Fibroblast of skin of left biceps (primary cell): ENCODE data around the gene YAP1.

Experiments used
- DNase-seq, 2 experiments: peaks; one replicate each; pipeline ENCODE4 v3.0.0-alpha.2; 2013; ENCODE audit warnings: low read depth in 2 of 2

YAP1 gene

DNA sequence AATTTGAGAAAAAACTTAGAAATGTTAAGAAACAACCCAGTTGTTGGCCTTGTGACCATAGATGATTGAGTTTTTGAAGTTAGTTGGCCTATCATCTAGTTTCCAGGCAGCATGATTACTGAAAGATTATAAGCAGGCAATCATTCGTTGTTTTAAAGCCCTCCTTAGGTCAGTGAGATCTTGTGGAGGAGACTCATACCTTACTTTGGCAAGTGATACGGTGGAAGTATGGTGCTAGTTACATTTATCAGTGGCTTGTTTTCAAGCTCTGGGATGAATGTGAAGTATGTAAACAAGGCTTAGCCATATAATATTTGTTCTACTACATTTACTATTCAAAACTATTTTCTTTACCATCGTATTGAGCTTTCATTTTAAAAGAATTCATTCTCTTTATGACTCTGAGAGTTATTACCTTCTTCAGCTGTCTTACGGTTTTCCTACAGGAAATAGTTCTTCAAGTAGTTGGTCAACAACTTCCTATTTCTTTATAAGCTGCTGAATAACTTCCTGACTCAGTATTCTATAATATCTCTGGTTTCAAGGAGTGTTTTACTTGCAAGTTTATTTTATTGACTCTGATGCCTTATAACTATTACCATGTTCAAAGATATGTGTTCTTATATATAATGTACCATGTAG is 7.3 kb downstream of the YAP1 start:
- DNase-seq, result no peak

- DNase-seq, result no peak
Measured at GRCh38 chr11:102118937-102119336, 8.7 kb downstream of the YAP1 start.

DNA sequence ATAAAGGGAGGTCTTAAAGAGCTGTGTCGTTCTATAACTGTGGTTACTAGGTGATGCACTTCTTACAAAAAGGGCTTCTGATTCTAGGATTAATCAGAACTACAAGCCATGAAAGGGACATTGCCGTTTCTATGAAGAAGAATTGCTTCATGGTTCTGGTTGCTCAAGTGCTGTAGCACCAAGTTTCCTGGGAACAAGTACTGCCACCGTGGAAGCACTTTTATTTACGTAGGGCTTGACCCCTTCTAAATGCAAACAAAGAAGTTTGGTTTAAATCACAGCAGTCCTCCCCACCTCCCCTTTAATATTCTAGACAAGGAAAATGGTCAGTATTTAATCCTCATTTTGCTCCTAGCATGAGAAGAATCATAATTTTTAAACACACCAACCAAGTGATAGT is 9.8 kb downstream of the YAP1 start:
- DNase-seq, result no peak

DNA sequence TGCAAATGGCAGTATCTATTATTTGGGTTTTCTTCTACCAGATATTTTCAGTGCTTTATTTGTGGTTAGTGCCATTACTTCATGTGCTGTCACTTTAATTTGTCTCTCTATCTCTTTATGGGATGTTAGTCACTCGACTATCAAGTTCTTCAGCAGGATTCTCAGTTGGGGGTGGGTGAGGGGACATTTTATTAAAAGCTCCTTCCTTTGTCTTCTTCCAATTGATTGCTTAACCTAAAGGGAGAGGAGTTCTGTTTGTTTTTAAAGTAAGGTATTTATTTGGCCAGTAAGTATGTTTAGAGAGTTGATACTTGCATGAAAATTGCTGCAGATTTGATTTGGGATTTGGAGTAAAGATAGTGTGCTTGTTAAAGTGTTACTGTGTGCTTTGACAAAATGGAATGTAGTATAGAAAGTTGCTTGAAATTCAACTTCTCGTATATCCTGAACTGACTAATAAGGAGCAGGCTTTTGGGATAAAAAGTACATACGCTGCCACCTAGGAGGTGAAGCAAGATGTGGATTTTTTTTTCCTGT is 10.3 kb downstream of the YAP1 start:
- no peak for DNase-seq

DNA sequence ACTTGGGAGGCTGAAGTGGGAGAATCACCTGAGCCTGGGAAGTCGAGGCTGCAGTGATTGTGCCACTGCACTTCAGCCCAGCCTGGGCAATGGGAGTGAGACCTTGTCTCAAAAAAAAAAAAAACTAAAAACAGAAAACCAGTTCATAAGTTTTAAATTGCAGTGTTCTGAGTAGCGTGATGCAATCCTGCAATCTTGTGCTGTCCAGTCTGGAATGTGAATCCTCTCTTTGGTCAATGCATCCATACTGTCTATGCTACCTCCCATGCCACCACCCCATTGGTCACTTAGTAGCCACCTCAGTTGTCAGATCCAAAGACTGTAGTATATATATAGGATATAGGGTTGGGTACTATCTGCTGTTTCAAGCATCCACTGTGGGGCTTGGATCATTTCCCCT is 11.1 kb downstream of the YAP1 start:
- DNase-seq, result no peak

- no peak for DNase-seq
Measured at GRCh38 chr11:102134597-102134996, 24.4 kb downstream of the YAP1 start.

DNA sequence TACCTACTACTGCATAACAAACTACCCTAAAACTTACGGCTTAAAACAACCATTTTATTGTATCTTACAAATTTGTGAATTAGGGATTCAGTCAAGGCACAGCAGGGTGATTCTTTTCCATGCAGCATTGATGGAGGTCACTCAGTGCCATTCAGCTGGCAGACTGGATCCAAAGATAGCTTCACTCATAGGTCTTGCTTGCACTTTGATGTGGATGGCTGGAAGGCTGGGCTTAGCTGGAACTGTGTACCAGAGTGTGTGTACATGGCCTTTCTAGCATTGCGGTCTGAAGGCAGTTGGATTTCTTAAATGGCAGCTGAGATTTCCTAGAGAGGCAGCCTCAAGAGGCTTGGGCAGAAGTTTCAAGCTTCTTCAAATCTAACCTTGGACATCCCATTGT is 25.0 kb downstream of the YAP1 start:
- no peak for DNase-seq

DNA sequence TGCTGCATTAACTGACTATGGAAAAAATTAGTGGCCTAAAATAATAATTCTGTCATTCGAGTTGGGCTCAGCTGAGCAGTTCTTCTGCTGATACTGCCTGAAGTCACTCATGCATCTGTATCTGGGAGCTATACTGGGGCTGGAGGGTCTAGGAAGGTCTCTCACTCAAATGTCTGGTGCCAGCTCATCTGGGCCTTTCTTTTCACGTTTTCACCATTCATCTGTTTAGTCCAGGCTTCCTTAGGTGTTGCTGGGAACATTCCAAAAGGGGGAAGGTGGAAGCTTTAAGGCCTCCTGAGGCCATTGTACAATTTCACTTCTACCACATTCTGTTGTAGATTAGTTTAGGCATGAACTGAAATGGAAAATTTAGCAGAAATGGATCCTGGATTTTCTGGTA is 28.0 kb downstream of the YAP1 start:
- DNase-seq, result peak; percentile 50 to 53

GRCh38 chr11:102138670-102139069 is 28.4 kb downstream of the YAP1 start:
- peak; percentile 96 for DNase-seq

DNA sequence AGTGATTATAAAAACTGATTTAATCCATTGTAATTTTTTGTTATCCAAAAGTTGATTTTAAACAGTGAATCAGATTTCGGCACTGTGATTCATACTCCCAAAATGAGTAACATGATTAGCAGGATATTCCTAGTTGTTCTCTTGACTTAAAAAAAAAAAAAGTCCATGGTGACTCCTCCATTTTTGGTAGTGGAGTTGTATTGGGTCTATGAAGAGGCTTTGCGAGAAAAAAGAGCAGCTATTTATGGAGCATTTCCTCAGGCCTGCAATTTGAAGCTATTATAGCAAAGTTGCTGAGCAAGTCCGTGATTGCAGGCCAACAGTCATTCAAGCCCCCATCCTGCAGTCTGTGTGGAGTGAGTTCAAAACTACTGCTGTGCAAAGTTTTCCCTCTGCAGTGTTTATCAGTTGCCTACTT is 28.8 kb downstream of the YAP1 start:
- peak; percentile 89 to 92 for DNase-seq

DNA sequence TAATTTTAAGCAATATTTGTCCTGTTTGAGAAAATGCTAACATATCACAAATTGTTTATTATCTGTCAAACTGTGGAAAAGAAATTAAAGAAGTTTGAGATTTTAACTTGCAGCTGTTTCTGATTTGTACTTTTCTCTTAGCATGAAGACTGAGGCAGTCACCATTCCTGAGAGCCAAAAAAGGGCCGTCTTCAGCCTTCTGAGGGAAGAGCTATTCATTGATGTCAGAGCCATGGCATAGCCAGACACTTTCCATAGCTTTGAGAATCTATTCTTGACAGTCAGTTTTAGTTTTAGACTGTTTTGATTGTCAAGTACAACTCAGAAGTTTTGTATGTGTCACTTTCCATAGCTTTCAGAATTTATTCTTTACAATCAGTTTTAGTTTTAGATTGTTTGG is 32.1 kb downstream of the YAP1 start:
- peak in 1 of 2 experiments; percentile 37 for DNase-seq

DNA sequence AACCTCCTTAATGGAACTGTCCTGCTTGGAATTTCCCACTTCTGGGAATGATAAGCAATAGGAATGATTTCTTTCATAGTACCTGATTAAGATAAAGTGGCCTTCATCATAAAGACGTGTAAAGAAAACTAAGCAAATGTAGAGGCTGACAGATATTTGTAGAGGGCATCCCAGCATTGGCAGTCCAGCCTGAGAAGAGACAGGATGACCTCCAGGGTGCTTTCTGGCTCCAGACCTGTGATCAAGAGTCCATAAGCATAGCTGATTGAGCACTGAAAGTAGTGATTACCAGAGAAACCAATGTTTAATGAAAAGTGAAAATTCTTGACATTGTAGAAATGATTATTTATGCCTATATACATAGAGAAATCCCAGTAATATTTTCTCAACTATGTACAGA is 33.6 kb downstream of the YAP1 start:
- no peak for DNase-seq

DNA sequence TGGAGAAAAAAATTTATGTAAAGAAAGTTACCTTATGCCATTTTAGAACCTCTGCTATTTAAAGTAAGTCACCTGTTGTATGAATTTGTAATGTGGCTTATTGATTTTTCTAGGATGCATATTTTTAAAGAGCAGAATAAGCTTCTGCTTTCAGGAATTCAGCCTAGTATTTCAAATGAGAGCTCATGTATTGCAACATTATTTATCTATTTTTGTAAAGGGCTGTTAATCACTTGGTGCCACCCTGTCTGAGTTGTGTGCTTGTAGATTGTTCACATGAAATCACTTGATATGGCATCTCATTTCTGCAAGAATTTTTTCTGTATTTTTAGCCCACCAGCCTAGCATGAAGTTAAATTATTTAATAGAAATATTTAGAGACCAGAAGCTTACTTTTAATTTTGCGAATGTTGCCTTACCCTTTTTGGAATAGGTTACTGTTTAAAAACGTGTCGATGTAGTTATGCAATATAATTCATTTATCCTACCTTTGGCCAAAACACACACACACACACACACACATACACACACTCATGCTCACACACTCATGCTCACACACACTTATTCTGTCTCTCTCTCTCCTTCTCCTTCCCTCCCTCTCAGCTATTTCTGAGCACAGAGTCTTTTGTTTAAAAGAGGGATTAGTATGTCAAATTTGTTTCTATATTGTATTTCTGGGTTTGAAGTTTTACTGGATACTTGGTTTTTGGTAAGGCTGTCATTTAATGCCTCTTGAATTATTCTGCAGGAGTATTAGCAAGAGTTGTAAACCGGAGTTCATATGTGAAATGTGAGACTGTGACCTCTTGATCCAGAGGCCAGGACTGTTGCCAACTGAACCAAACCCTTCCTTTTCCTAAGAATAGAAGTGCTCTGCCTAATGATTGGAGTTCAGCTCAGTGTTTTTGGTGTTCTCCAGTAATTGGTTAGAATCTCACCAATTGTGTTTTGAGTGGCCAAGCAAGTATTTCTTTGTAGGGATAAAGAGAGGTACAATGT is 34.4 kb downstream of the YAP1 start:
- DNase-seq, result no peak

DNA sequence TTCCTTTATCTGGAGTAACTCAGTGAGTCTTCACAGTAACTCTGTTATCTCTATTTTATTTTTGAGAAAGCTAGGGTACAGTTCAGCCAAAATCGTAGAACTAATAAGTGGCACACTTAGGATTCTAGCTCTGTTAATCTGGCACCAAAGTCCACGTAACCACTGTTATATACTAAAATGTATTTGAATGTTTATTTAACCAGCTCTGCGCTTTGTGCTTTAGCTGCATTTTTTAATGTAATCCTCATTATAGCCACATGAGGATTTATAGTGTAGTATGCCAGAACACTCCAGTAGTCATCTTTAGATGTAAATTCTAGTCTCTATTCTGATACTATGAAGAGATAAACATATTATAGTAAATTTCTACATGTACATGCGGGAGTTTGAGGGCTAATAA is 36.8 kb downstream of the YAP1 start:
- no peak for DNase-seq

DNA sequence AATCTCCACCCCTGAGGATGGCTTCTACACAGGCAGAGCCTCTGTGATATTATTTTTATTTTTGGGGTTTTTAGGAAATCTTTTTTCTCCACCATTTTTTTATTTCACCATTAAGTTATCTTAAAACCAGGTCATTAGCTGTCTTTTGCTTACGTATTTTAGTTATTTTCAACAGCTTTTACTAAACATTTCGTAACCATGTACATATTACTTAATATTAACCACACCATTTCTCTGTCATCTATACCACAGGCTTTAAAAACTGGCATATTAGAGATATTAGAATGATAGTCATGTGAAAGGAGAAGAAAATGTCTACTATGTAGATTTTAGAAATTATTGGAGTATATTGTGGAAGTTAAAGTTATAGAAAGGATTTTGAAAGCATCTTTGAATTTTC is 37.4 kb downstream of the YAP1 start:
- no peak for DNase-seq

DNA sequence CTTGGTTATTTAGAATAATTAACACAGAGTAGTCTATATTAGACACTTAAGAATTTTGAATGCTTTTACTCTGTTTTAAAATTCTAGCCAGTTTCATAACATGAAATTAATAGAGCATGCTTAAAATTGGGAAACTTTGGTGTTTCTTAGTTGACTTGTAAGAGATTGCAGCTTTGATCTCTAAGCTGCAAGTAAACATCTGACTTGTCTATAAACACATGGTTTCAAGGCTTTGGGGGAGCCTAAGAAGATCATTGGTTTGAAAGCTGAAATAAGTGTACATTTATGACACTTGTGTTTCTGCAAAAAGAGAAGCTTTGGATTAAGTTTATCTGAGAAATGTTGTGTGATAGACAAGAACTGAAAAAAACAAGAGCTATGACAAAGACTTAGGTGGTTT is 37.8 kb downstream of the YAP1 start:
- no peak for DNase-seq

DNA sequence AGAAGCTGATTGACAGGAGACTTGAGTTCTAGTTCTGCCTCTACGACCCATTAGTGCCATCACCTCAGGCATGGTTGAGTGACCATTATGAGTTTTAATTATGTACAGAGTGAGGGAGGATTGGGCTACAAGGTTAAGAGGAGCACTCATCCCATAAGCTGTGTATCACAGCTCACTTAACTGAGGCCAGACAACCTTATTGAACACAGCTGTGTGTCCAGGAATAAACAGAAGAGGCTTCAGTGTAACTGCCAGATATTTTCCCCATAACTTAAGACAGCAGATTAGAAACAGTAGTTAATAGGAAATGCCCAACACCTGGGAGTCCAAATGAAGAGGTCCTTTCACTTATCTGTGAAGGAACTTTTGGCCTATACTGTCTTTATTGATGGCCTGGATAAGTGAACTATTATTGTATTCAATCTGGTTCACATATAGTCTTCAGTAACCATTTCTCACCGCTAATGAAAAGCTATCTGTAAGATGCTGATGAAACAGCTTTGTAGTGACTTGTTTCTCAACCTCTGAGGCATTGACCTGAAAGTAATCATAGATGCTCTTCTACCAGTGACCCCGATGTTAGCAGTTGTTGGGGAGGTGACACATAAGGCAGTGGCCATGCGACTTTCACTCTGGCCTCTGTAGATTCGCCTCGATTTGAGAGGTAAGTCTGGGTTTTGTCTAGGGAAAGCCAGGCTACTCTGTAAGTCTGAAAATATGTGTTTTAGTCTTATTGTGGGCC is 41.7 kb downstream of the YAP1 start:
- DNase-seq, result no peak

GRCh38 chr11:102153082-102153481 is 42.8 kb downstream of the YAP1 start:
- no peak for DNase-seq

- no peak for DNase-seq
Measured at GRCh38 chr11:102154806-102155205, 44.6 kb downstream of the YAP1 start.

- DNase-seq, result no peak
Measured at GRCh38 chr11:102155676-102156075, 45.4 kb downstream of the YAP1 start.

DNA sequence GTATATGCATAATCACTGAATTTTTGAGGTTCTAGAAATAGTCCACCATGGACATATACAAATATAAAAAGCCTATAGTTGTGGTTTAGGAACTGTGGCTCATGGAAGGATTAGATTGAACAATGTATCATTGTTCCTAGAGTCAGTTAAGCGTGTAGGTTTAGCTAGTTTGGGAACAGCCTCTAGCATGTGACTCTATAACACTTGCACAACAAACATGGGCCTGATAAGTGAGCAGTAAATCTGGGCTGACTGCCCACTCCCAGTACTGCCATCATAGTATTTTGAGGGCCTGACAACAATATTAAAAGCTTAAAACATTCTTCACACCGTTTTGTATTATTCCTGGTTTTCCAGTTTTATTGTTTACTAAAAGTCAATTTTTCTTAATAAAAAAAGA is 47.0 kb downstream of the YAP1 start:
- DNase-seq, result no peak

DNA sequence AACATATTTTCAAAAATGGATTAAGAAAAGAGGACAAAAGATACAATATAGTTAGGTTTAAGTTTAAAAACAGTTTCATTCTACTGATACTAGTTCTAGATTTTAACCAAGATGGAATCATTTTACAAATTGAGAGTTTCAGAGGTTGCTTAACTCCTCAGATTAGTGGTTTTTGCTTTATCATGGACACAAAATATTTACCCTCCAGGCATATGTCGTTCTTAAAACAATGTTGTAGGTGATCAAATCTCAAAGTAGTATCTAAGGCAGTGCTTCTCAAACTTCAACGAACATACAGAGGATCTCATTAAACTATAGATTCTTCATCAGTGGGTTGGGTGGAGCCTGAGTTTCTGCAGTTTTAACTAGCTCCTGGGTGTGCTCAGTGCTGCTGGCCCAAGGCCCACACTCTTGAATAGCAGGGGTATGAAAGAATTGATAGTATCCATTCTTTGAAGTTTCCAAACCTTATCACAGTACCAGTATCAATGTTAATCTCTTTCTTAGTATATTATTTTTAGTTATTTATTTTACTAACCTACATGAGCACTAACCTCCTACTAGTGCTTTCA is 48.0 kb downstream of the YAP1 start:
- DNase-seq, result no peak
